Testis (tissue), 3 donors: ENCODE measurements around the gene REX1BD. TPM values are rescaled to one million over a fixed set of nuclear protein-coding genes. Genes with fewer than 3 reads are reported as not detected.

Experiments
- DNase-seq: peaks from one replicate; pipeline ENCODE4 v3.0.0-alpha.2; 2019
- H3K27ac ChIP-seq, 2 donors: fragments of 200-600 bp; sonication (generic); one replicate each; pipeline ENCODE4 v1.5.1; 2019
- H3K27me3 ChIP-seq: fragments of 200-600 bp; sonication (generic); one replicate; pipeline ENCODE4 v1.5.1; 2019
- H3K36me3 ChIP-seq: fragments of 200-600 bp; sonication (generic); one replicate; pipeline ENCODE4 v1.5.1; 2017; ENCODE audit warnings: low read depth; ENCODE audit errors: missing control alignments
- H3K4me1 ChIP-seq: fragments of 200-600 bp; sonication (generic); one replicate; pipeline ENCODE4 v1.5.1; 2019
- H3K4me3 ChIP-seq, 2 donors: fragments of 200-600 bp; sonication (generic); one replicate each; pipeline ENCODE4 v1.5.1; 2017 to 2019
- H3K9me3 ChIP-seq: fragments of 200-600 bp; sonication (generic); one replicate; pipeline ENCODE4 v1.5.1; 2017
- POLR2A ChIP-seq: fragments of 450-650 bp; IDR thresholded peaks from one replicate; pipeline ENCODE4 v1.6.1; 2017; ENCODE audit warnings: antibody characterized with exemption, mild to moderate bottlenecking, moderate library complexity
- WGBS, 2 donors: methylation state at CpG; one replicate each; pipeline ENCODE4 v1.1.5; 2018; 5-methylcytosine and 5-hydroxymethylcytosine counted together
- intact Hi-C: fragments of 100-400 bp; cut with DNase I; formaldehyde crosslinking; loops from one replicate; pipeline ENCODE4 v1.15.1; 2023; ENCODE audit warnings: low total_unique reads
- polyA plus RNA-seq: library from polyadenylated mRNA; stranded (reverse); fragments of 350-450 nt; fragmentation: Illumina TruSeq; extraction: RNeasy Lipid Tissue Mini Kit (QIAGEN cat#74804); gene quantifications from one replicate; pipeline ENCODE4 v1.2.3, GENCODE V29; 2014; ENCODE audit warnings: low read depth, low replicate concordance; ENCODE audit not compliant: insufficient read depth
- total RNA-seq, 2 donors: library from RNA; depleted of rRNA; stranded (reverse); fragments of >200 nt; gene quantifications; one replicate each; pipeline ENCODE4 v1.2.3, GENCODE V29; 2016
- TF ChIP-seq, protein P1 (sequence below), 3 experiments: fragments of 450-650 bp in 2 of 3; fragments of 200-600 bp in 1 of 3; sonication (generic) in 1 of 3; IDR thresholded peaks; one replicate each; pipeline ENCODE4 v1.5.1; 2016 to 2019; ENCODE audit warnings: antibody characterized with exemption in 3 of 3, mild to moderate bottlenecking in 2 of 3, moderate library complexity in 1 of 3

Gene REX1BD
- total and polyA plus RNA-seq, 3 donors from 2014 or later: 14.5 to 58.7 (median 44.3) TPM

DNA sequence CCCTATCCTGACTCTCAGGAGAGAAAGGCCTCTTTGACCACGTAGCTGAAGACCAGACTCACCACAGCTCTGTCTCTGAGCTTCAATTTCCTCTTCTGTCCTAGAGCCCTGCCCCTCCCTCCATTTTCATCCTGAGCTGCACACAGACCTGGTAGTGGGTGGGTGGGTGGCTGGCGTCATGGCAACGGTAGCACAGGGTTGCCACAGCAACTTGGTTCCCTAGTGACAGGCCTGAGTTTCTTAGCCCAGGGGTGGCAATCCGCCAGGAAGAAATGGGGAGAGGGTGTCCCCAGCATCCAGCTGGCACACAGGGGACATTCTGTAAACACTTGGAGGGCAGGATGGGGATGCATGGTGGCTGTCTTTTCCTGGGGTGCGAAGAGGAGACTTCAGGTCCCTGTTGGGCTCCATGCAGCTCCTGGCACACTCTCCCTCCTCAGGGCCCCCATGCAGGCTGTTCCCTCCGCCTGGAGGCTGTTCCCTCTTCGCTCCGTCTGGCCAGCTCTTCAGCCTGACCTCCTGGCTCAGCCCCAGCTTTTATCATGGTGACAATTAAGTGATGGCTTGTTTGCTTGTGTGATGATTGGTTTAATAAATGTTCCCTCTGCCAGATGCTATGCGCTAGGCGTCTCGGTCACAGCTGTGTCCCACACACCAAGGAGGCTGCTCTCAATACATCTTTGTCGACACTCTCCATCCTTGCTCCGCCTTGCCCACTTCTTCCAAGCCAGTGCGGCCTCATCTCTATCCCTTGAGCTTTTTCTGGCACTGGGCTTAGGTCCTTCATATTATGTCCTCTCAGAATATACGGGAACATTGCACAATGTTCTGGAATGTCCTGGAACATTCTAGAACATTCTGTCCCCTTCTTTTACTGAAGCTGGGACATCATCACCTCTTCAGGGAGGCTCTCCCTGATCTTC is 40.8 kb downstream of the REX1BD start:
- 69 to 74% methylated on average over 14 to 15 of the region's 15 CpGs for WGBS, 2 donors
- Histone ChIP-seq H3K4me1 (no peaks in the 10 kb centered on the region), H3K4me3 (no peak overlapping the region), H3K36me3 (no peaks in the 10 kb centered on the region), H3K27ac (peak overlapping the region in 1 of 2 donors; percentile 19), H3K27me3 (no peaks in the 10 kb centered on the region), H3K9me3 (no peaks in the 10 kb centered on the region)
- intact Hi-C loops: no loop called here
- no peak for TF ChIP-seq POLR2A
- TF ChIP-seq, protein P1, sequence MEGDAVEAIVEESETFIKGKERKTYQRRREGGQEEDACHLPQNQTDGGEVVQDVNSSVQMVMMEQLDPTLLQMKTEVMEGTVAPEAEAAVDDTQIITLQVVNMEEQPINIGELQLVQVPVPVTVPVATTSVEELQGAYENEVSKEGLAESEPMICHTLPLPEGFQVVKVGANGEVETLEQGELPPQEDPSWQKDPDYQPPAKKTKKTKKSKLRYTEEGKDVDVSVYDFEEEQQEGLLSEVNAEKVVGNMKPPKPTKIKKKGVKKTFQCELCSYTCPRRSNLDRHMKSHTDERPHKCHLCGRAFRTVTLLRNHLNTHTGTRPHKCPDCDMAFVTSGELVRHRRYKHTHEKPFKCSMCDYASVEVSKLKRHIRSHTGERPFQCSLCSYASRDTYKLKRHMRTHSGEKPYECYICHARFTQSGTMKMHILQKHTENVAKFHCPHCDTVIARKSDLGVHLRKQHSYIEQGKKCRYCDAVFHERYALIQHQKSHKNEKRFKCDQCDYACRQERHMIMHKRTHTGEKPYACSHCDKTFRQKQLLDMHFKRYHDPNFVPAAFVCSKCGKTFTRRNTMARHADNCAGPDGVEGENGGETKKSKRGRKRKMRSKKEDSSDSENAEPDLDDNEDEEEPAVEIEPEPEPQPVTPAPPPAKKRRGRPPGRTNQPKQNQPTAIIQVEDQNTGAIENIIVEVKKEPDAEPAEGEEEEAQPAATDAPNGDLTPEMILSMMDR (IDR thresholded peaks at IDR 0.05): no peak
- peak; percentile 37 for DNase-seq

DNA sequence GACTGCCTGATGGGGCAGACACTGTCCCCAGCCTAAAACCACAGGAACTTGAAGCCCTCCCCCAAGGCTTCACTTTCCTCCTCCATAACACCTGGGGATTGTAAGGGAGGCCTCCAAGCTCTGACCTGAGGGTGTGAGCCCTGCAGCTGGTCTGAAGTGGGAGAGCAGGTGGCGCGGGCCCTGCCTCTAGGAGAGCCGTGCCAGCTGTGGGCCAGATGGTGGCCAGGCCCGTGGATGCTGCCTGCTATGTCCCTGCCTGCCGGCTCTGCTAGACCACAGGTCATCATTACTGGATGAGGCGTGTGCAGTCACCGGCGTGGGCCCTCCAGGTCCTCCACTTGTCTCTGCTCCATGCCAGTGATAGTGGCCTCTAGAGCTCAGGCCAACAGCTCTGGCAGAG is 44.7 kb downstream of the REX1BD start:
- Histone ChIP-seq H3K36me3 (no peaks in the 10 kb centered on the region), H3K27ac (no peak overlapping the region), H3K9me3 (no peaks in the 10 kb centered on the region), H3K27me3 (no peaks in the 10 kb centered on the region), H3K4me1 (peaks cover 6% of the 10 kb centered on the region), H3K4me3 (no peak overlapping the region)
- 78 to 94% methylated on average over 5 to 8 of the region's 8 CpGs for WGBS, 2 donors
- TF ChIP-seq, protein P1 (IDR thresholded peaks at IDR 0.05): no peak
- TF ChIP-seq POLR2A: no peak
- DNase-seq: no peak
- intact Hi-C loops: no loop called here

DNA sequence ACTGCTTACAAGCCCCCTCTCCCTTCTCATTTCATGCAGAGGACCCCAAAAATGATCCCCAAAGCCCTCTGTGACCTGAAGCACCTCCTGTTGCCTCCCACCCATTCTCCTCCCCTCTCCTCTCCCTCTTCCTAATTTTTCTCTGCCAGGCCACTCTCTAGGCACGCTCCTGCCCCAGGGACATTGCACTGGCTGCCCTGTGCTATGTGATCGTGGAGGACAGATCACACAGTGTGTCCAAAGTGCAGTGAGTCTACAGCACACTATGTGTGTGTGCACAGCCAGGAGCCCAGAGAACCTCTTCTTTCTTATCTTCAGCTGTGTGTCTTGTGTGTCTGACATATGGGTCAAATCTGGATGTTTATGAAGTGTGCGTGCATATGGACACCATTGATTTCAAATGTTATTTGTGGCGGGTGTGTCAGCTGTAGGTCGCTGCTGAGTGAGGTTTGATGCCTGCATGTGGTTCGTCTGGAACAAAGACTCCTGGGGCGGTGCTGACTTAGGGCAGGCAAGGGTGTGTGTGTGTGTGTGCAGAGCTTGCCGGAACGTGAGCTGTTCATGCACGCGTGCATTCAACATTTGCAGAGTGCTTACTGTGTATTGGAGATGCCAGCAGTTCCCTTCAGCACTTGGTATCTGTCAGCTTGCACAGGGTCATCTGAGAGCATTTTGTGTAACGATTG is 46.2 kb downstream of the REX1BD start:
- no peak for TF ChIP-seq POLR2A
- TF ChIP-seq, protein P1 (IDR thresholded peaks at IDR 0.05): no peak
- H3K27ac ChIP-seq: no peak overlapping the region
- H3K4me1 ChIP-seq: peaks cover 6% of the 10 kb centered on the region
- no peak overlapping the region for H3K4me3 ChIP-seq
- intact Hi-C loops: no loop called here
- H3K9me3 ChIP-seq: no peaks in the 10 kb centered on the region
- H3K36me3 ChIP-seq: no peaks in the 10 kb centered on the region
- DNase-seq: no peak
- no peaks in the 10 kb centered on the region for H3K27me3 ChIP-seq
- WGBS, 2 donors: 55 to 57% methylated on average over 12 of the region's 12 CpGs

DNA sequence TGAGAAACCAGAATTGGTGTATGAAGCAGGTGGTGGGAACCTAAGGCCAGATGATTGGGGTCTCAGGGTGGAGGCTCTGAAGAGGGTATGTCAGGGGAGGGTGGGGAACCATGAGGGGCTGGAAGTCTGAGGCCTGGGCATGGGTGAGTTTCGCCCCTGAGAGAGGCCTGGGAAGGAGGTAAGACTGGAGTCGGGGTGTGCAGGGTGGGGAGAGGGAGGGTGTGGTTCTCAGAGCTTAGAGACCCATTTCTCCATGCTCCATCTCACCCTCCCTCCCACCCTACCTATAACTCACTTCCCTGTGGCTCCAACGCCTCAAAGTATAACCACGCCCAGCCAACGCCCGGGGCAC is 47.2 kb downstream of the REX1BD start:
- WGBS, 2 donors: 18 to 20% methylated on average over 6 of the region's 6 CpGs
- Histone ChIP-seq H3K27me3 (no peaks in the 10 kb centered on the region), H3K27ac (no peak overlapping the region), H3K36me3 (no peaks in the 10 kb centered on the region), H3K4me3 (peak overlapping the region; percentile 74 to 75), H3K4me1 (peaks cover 6% of the 10 kb centered on the region), H3K9me3 (no peaks in the 10 kb centered on the region)
- intact Hi-C loops: no loop called here
- no peak for TF ChIP-seq POLR2A
- TF ChIP-seq, protein P1 (IDR thresholded peaks at IDR 0.05): no peak
- no peak for DNase-seq
